Calu3 (cell line): ENCODE data around the gene OSER1. TPM values are rescaled to one million over a fixed set of nuclear protein-coding genes. Genes with fewer than 3 reads are reported as not detected.

Source experiments
- BruUV-seq: library from RNA; stranded (reverse); fragments of 400-500 nt; replicated peaks from 2 replicates; lab custom pipeline; 2021; lab: Mats Ljungman, UMichigan
- CTCF ChIA-PET: fragments of 300-600 bp; sonication (Branson Sonifier 250); formaldehyde crosslinking; loops from one replicate; lab custom pipeline; 2022; ENCODE audit warnings: antibody characterized with exemption; lab: Charles Lee
- DNase-seq: peaks from one replicate; pipeline ENCODE4 v3.0.0; 2022
- H3K27ac Mint-ChIP-seq: one replicate; pipeline ENCODE4 v1.8.0; 2022; ENCODE audit warnings: mixed read lengths; ENCODE audit not compliant: unreplicated experiment
- H3K27me3 Mint-ChIP-seq: one replicate; pipeline ENCODE4 v1.8.0; 2022; ENCODE audit warnings: mixed read lengths; ENCODE audit not compliant: unreplicated experiment
- H3K36me3 Mint-ChIP-seq: one replicate; pipeline ENCODE4 v1.8.0; 2022; ENCODE audit warnings: mild to moderate bottlenecking, moderate library complexity, mixed read lengths; ENCODE audit not compliant: insufficient read depth, unreplicated experiment
- H3K4me1 Mint-ChIP-seq: one replicate; pipeline ENCODE4 v1.8.0; 2022; ENCODE audit warnings: mild to moderate bottlenecking, low read depth, mixed read lengths; ENCODE audit not compliant: unreplicated experiment
- H3K4me3 Mint-ChIP-seq: one replicate; pipeline ENCODE4 v1.8.0; 2022; ENCODE audit warnings: mild to moderate bottlenecking, low read depth, moderate library complexity, mixed read lengths; ENCODE audit not compliant: unreplicated experiment
- H3K9me3 Mint-ChIP-seq: one replicate; pipeline ENCODE4 v1.8.0; 2022; ENCODE audit warnings: low read depth, mixed read lengths; ENCODE audit not compliant: unreplicated experiment
- intact Hi-C: fragments of 100-400 bp; cut with micrococcal nuclease; formaldehyde crosslinking; loops from one replicate; pipeline ENCODE4 v1.10.0; 2022; ENCODE audit not compliant: unreplicated experiment
- total RNA-seq: library from RNA; stranded (reverse); gene quantifications from 2 replicates; pipeline ENCODE4 v1.2.3, GENCODE V29; 2022
- TF ChIP-seq, protein P1 (sequence below): fragments of 200-600 bp; IDR thresholded peaks from one replicate; pipeline ENCODE4 v1.8.0; 2022; ENCODE audit warnings: antibody characterized with exemption; ENCODE audit not compliant: unreplicated experiment

The OSER1 gene
- total RNA-seq, 1 experiment from 2014 or later: 56.7 TPM

DNA sequence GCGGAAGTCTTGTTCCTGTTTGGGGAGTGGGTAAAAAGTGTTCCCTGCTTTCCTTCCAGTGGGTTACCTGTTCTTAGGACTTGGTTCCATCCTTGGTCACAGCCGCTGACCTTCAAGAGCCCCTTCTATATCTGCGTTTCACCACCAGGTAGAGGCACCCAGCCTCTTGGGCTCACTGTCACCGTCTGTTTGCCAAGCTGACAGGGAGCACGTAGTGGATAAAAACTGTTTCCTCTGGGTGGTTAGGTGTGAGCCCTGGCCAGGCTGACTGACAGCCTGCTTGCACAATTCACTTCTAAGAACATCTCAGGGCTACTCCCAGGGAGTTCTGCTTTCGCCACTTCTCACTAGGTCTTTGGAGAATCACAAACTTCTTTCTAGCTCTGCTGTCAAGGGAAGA lies 21.8 kb downstream of the OSER1 start:
- BruUV-seq: no TSS peak
- peaks cover 16% of the 10 kb centered on the region for H3K4me1 Mint-ChIP-seq
- H3K4me3 Mint-ChIP-seq: no peak overlapping the region

DNA sequence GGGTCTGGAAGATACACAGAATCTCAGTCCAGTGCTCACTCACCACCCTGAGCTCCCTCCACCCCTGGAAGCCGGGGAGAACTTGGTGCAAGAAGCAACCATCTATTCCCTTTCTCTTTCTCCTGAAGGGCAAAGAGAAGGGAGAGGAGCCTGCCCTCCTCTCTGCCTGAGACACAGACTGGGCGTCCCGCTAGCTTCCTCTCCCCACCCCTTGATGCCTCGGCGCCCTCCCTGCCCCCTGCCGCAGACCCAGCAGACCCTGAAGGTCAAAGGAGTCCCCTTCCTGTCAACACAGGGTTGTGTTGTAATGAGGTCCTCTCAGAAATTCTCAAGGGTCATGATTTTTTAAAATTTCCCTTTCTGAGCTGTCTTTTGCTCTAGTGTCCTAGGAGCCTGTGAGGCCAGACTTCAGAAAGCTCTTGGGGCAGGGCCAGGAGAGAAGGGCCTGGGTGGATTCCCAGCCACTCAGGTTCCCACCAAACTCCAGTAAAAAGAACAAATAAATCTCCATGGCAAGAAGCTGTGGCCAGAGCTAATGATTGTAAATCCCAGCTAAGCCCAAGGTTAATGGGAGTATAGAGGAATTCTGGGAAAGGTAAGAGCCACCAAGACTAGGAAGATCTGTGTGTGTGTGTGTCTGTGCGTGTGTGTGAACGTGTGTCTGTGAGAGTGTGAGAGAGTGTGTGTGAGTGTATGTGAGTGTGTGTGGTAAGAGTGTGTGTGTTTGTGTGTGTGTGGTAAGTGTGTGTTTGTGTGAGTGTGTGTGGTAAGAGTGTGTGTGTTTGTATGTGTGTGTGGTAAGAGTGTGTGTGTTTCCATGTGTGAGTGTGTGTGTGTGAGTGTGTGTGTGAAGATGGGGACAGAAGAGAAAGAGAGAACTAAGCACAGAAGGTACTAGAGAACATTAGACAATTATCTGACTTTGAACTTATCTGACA lies 22.5 kb downstream of the OSER1 start:
- Mint-ChIP-seq H3K27me3 (peaks cover 15% of the 10 kb centered on the region), H3K9me3 (no peaks in the 10 kb centered on the region), H3K36me3 (peaks cover 5% of the 10 kb centered on the region), H3K4me1 (peaks cover 16% of the 10 kb centered on the region), H3K4me3 (peak overlapping the region; percentile 63), H3K27ac (no peak overlapping the region)
- TF ChIP-seq, protein P1, sequence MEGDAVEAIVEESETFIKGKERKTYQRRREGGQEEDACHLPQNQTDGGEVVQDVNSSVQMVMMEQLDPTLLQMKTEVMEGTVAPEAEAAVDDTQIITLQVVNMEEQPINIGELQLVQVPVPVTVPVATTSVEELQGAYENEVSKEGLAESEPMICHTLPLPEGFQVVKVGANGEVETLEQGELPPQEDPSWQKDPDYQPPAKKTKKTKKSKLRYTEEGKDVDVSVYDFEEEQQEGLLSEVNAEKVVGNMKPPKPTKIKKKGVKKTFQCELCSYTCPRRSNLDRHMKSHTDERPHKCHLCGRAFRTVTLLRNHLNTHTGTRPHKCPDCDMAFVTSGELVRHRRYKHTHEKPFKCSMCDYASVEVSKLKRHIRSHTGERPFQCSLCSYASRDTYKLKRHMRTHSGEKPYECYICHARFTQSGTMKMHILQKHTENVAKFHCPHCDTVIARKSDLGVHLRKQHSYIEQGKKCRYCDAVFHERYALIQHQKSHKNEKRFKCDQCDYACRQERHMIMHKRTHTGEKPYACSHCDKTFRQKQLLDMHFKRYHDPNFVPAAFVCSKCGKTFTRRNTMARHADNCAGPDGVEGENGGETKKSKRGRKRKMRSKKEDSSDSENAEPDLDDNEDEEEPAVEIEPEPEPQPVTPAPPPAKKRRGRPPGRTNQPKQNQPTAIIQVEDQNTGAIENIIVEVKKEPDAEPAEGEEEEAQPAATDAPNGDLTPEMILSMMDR: no peak
- no TSS peak for BruUV-seq
- intact Hi-C loops: loop anchor here (5.0 kb wide), 1 partner anchor 731 kb away; the partner anchor contains the start of gene SRSF6
- no peak for DNase-seq
- CTCF ChIA-PET: interaction anchor here (0.5 to 1.7 kb wide), 12 partner anchors 9 to 132 kb away, joined by 3 to 19 read pairs (median 3); no protein-coding TSS in a partner anchor

More for the DNA sequence above, 21.8 kb downstream of the OSER1 start:
- intact Hi-C loops: loop anchor here (5.0 kb wide), 1 partner anchor 731 kb away; the partner anchor contains the start of gene SRSF6
- H3K36me3 Mint-ChIP-seq: peaks cover 5% of the 10 kb centered on the region
- TF ChIP-seq, protein P1: no peak
- no peak for DNase-seq
- H3K9me3 Mint-ChIP-seq: no peaks in the 10 kb centered on the region
- CTCF ChIA-PET: interaction anchor here (0.6 to 2.9 kb wide), 5 partner anchors 11 to 84 kb away, joined by 3 to 14 read pairs (median 6); no protein-coding TSS in a partner anchor
- peaks cover 15% of the 10 kb centered on the region for H3K27me3 Mint-ChIP-seq
- H3K27ac Mint-ChIP-seq: no peak overlapping the region

DNA sequence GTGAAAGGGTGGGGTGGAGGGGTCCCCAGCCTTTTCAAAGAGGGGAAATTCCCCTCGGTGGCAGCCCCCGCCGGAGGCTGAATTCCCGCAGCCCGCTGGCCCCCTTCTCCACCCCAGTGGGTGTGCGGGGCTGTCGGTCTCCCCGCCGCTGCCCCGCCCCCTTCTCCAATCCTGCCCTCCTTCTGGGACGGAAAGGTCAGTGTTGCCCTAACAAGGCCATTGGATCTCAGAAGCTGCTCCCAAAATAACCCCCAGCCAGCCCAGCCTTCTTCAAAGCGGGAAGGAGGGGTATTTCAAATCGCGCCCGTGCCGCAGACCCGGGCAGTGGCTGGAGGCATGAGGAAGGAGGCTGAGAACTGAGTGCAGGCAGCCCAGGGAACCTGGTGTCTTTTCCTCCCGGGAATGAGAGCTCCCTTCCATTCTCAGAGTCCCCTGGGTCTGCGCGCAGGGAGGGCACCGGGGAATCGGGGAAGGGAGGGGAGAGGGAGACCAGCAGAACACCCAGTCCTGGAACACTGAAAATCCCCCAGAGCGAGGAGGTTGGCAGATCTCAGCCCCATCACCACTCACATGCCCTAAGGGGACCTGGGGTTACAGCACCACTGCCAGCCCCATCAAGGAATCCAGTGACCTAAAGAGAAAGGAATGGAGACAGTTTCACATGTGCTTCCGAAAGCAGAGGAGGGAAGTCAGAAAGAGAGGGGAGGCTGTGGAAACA lies 23.4 kb downstream of the OSER1 start, which contains the start of gene JPH2:
JPH2 (minus strand) TSS at position 135 of the 718 bp plus-strand sequence. CDS start 483 bp downstream, outside the sequence.
- peaks cover 15% of the 10 kb centered on the region for H3K27me3 Mint-ChIP-seq
- peaks cover 16% of the 10 kb centered on the region for H3K4me1 Mint-ChIP-seq
- CTCF ChIA-PET: interaction anchor here (0.8 to 1.7 kb wide), 9 partner anchors 8 to 131 kb away, joined by 3 to 19 read pairs (median 3); no protein-coding TSS in a partner anchor
- TF ChIP-seq, protein P1: no peak
- peak within 1 kb of the TSS; percentile 63 for H3K4me3 Mint-ChIP-seq
- peaks cover 5% of the 10 kb centered on the region for H3K36me3 Mint-ChIP-seq
- DNase-seq: peak; percentile 44
- no peaks in the 10 kb centered on the region for H3K9me3 Mint-ChIP-seq
- intact Hi-C loops: loop anchor here (5.0 kb wide), 1 partner anchor 730 kb away; the partner anchor contains the start of gene SRSF6
- BruUV-seq: no TSS peak
- no peak within 1 kb of the TSS for H3K27ac Mint-ChIP-seq

DNA sequence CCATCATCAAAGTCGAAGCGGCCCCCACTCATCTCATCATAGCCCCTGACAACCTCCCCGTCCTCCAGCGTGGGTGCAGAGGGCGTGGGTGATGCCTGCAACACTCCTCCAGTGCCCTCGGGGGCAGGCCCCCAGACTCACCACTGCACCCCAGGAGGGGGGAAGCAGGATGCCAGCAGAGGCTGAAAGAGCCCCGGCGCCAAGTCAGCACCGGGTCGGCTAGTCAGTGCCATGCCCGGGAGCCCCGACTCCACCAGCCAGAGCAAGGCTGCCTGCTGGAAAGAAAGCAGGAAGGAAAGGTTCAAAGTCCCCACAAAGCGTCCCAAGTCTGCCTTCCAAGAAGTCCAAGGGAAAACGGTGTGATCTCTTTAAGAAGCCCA lies 23.9 kb downstream of the OSER1 start:
- H3K9me3 Mint-ChIP-seq: no peaks in the 10 kb centered on the region
- H3K4me1 Mint-ChIP-seq: peaks cover 16% of the 10 kb centered on the region
- intact Hi-C loops: loop anchor here (5.0 kb wide), 1 partner anchor 729 kb away; the partner anchor contains the start of gene SRSF6
- H3K27ac Mint-ChIP-seq: no peak overlapping the region
- no TSS peak for BruUV-seq
- DNase-seq: peak; percentile 33
- peak overlapping the region; percentile 63 for H3K4me3 Mint-ChIP-seq
- peaks cover 5% of the 10 kb centered on the region for H3K36me3 Mint-ChIP-seq
- TF ChIP-seq, protein P1: no peak
- H3K27me3 Mint-ChIP-seq: peaks cover 15% of the 10 kb centered on the region
- CTCF ChIA-PET: interaction anchor here (1.2 to 1.7 kb wide), 3 partner anchors 8 to 97 kb away, joined by 3 to 19 read pairs (median 4); no protein-coding TSS in a partner anchor
